Esophagus (tissue), 2 donors: Measurements from ENCODE around the gene KCNK4. TPM values are rescaled to one million over a fixed set of nuclear protein-coding genes. Genes with fewer than 3 reads are reported as not detected.

ENCODE experiments used
- polyA plus RNA-seq, 2 donors: library from polyadenylated mRNA; stranded (reverse); fragments of 200-250 nt; gene quantifications; one replicate each; pipeline ENCODE4 v1.2.3, GENCODE V29; 2013
- donor health status: healthy with polysubstance abuse.
- donor health status: Bipolar disorder and iron deficiency.

The KCNK4 gene
- polyA plus RNA-seq, 2 donors, result not detected

Other genes starting within 250 kb of the KCNK4 start
- 10 to 100 TPM; 25.6 to 75.6 TPM for gene MACROD1, start 125.2 kb upstream of the KCNK4 start, polyA plus RNA-seq
- 10 to 100 TPM; 60.0 to 69.4 TPM for gene STIP1, start 105.1 kb upstream of the KCNK4 start, polyA plus RNA-seq
- gene FERMT3, start 84.6 kb upstream of the KCNK4 start, polyA plus RNA-seq, result 1 to 10 TPM; 4.4 to 5.8 TPM
- 10 to 100 TPM; 44.9 to 61.1 TPM for gene TRPT1, start 65.1 kb upstream of the KCNK4 start, polyA plus RNA-seq
- 10 to 100 TPM; 49.5 to 55.1 TPM for gene NUDT22, start 65.0 kb upstream of the KCNK4 start, polyA plus RNA-seq
- 10 to 100 TPM; 31.2 to 53.7 TPM for gene DNAJC4, start 60.8 kb upstream of the KCNK4 start, polyA plus RNA-seq
- 10 to 100 TPM; 34.6 to 48.1 TPM for gene VEGFB, start 56.7 kb upstream of the KCNK4 start, polyA plus RNA-seq
- gene FKBP2, start 50.2 kb upstream of the KCNK4 start, polyA plus RNA-seq, result 100 to 1,000 TPM; 119 to 202 TPM
- gene PPP1R14B, start 44.4 kb upstream of the KCNK4 start, polyA plus RNA-seq, result 100 to 1,000 TPM; 211 to 349 TPM
- gene PLCB3, start 39.8 kb upstream of the KCNK4 start, polyA plus RNA-seq, result 10 to 100 TPM; 24.6 to 37.4 TPM
- 10 to 100 TPM; 57.4 to 64.8 TPM for gene BAD, start 6.6 kb upstream of the KCNK4 start, polyA plus RNA-seq
- gene GPR137, start 5.5 kb upstream of the KCNK4 start, polyA plus RNA-seq, result 10 to 100 TPM; 18.6 to 22.7 TPM
- gene CATSPERZ, start 9.1 kb downstream of the KCNK4 start, polyA plus RNA-seq, result under 1 TPM; 0.37 to 0.39 TPM
- gene ESRRA, start 14.2 kb downstream of the KCNK4 start, polyA plus RNA-seq, result 10 to 100 TPM; 63.7 to 85.4 TPM
- gene TRMT112, start 26.3 kb downstream of the KCNK4 start, polyA plus RNA-seq, result 100 to 1,000 TPM; 201 to 211 TPM
- gene PRDX5, start 26.8 kb downstream of the KCNK4 start, polyA plus RNA-seq, result 100 to 1,000 TPM; 442 to 808 TPM
- gene CCDC88B, start 48.9 kb downstream of the KCNK4 start, polyA plus RNA-seq, result 10 to 100 TPM; 11.2 to 33.3 TPM
- 10 to 100 TPM; 28.5 to 31.2 TPM for gene RPS6KA4, start 67.9 kb downstream of the KCNK4 start, polyA plus RNA-seq